ENCODE data around the gene SPNS3. TPM values are rescaled to one million over a fixed set of nuclear protein-coding genes. Genes with fewer than 3 reads are reported as not detected.
A peak's percentile ranks its signal among the peaks of the same experiment; 100 is the strongest.

SPNS3 gene
- total and polyA plus RNA-seq, 2 of the 8 experiments (the other 6 are each of a cell fraction or from before 2014, with no cell fraction given): not detected

GRCh38 chr17:4479340-4479981 is 45.7 kb downstream of the SPNS3 start:
- Histone ChIP-seq H3K4me2 (ENCODE audit: insufficient read depth in 1 of 2, low read depth in 2 of 2, low read length in 2 of 2) (no peak overlapping the region), H2AK5ac (ENCODE audit: low read depth, low read length) (no peak overlapping the region), H3K27ac (ENCODE audit: low read depth, low read length) (no peak overlapping the region), H2BK20ac (ENCODE audit: low read length) (no peak overlapping the region), H2BK5ac (ENCODE audit: low read depth, low read length) (no peak overlapping the region), H4K8ac (ENCODE audit: extremely low read depth, insufficient read depth, low read length) (no peak overlapping the region; the same call in 1 of the 2 replicates), H3K4me1 (replicated peaks in 1 of 4; ENCODE audit: control insufficient read depth in 3 of 4, insufficient read depth in 4 of 4, low read length in 3 of 4) (peaks cover 0 to 13% (median 6%) of the 10 kb centered on the region in 4 experiments; a peak in 4 of 7 replicates), H2BK15ac (ENCODE audit: low read length) (no peak overlapping the region), H3K4ac (replicated peaks; ENCODE audit: insufficient read length, low read depth, low read length) (no peak overlapping the region), H3K79me2 (ENCODE audit: control insufficient read depth in 1 of 2, insufficient read depth in 2 of 2, low read length in 2 of 2) (no peaks in the 10 kb centered on the region), H3K9me3 (ENCODE audit: insufficient read depth in 2 of 2, low read depth in 1 of 2, low read length in 1 of 2) (no peaks in the 10 kb centered on the region), H4K5ac (ENCODE audit: insufficient read length, low read depth, low read length) (no peak overlapping the region), H3K36me3 (ENCODE audit: control insufficient read depth in 2 of 4, insufficient read depth in 4 of 4, low read length in 3 of 4) (no peaks in the 10 kb centered on the region), H4K20me1 (replicated peaks in 1 of 2; ENCODE audit: control insufficient read depth in 1 of 2, insufficient read depth in 2 of 2, low read length in 2 of 2) (no peaks in the 10 kb centered on the region), H3K18ac (ENCODE audit: extremely low read depth, low read length) (no peak overlapping the region), H2BK120ac (replicated peaks; ENCODE audit: low read depth, low read length) (no peak overlapping the region), H3K9ac (replicated peaks in 1 of 4; ENCODE audit: extremely low read depth in 1 of 4, low read depth in 3 of 4, low read length in 3 of 4) (no peak overlapping the region), H3K4me3 (ENCODE audit: extremely low read depth in 1 of 4, insufficient read depth in 2 of 4, low read depth in 3 of 4, low read length in 4 of 4) (no peak overlapping the region), H2BK12ac (ENCODE audit: low read depth, low read length) (no peak overlapping the region), H4K91ac (replicated peaks; ENCODE audit: insufficient read length, low read length) (no peak overlapping the region), H3K14ac (ENCODE audit: insufficient read length) (no peak overlapping the region), H2AFZ (ENCODE audit: low read length) (no peak overlapping the region), H3K23me2 (ENCODE audit: low read depth, low read length) (no peaks in the 10 kb centered on the region), H3K27me3 (replicated peaks in 1 of 4; ENCODE audit: control insufficient read depth in 3 of 4, extremely low read depth in 1 of 4, insufficient read depth in 3 of 4, low read length in 3 of 4) (no peaks in the 10 kb centered on the region), H3K23ac (ENCODE audit: insufficient read length) (no peak overlapping the region), H3K79me1 (ENCODE audit: low read depth, low read length) (no peaks in the 10 kb centered on the region), H3K56ac (replicated peaks; ENCODE audit: insufficient read length, low read depth, low read length) (no peak overlapping the region)
- no peak for FAIRE-seq
- no peak for DNase-seq (ENCODE audit: low read depth in 1 of 2, low spot score in 2 of 2)
- POLR2A ChIA-PET (ENCODE audit: partially characterized antibody): no interaction called here
- 86% methylated on average over 8 of the region's 8 CpGs; no CpG with 5 or more reads in 1 of the 2 experiments for WGBS, 2 experiments (ENCODE audit: extremely low coverage in 1 of 2, insufficient coverage in 1 of 2, insufficient read length in 1 of 2, insufficient replicate concordance in 2 of 2, low coverage in 1 of 2, low lambda C conversion rate in 2 of 2, missing lambda C conversion rate in 1 of 2)
- CTCF ChIA-PET (ENCODE audit: partially characterized antibody): no interaction called here
- TF ChIP-seq KDM1A (IDR thresholded peaks at IDR 0.05; ENCODE audit: borderline replicate concordance, low read length): peak; percentile 26; the same call in 1 of the 2 replicates
- no peak for TF ChIP-seq FOSL1 (IDR thresholded peaks at IDR 0.05; ENCODE audit: insufficient read depth, low read depth, low read length)
